Gastrocnemius medialis (tissue), 4 donors: ENCODE results near the gene SLC5A11. TPM values are rescaled to one million over a fixed set of nuclear protein-coding genes. Genes with fewer than 3 reads are reported as not detected.
"Not testable (repeated sequence)": the region's sequence is repeated elsewhere in the genome, so short reads cannot be mapped to it uniquely, and the experiment has no call there.

Source experiments
- ATAC-seq, 2 donors: fragments of 150-250 bp; one replicate each; pipeline ENCODE4 v1.9.1; 2016
- DNase-seq, 2 donors: peaks; one replicate each; pipeline ENCODE4 v3.0.0-alpha.2; 2019
- H3K27ac ChIP-seq, 4 donors: fragments of 200-600 bp; sonication (generic); 1 replicate in 1 of 4; 2 replicates in 3 of 4; pipeline ENCODE4 v1.5.1; 2016 to 2018; ENCODE audit warnings: mild to moderate bottlenecking in 2 of 4, moderate library complexity in 1 of 4
- H3K27me3 ChIP-seq, 3 donors: fragments of 200-600 bp; sonication (generic) in 2 of 3; 1 replicate in 1 of 3; 2 replicates in 2 of 3; pipeline versions ENCODE4 v1.5.1 to v1.6.0; 2016 to 2019; ENCODE audit warnings: mild to moderate bottlenecking in 1 of 3, moderate library complexity in 1 of 3
- H3K36me3 ChIP-seq, 2 donors: fragments of 200-600 bp; sonication (generic) in 1 of 2; one replicate each; pipeline ENCODE4 v1.5.1; 2017 to 2018
- H3K4me1 ChIP-seq, 2 donors: fragments of 200-600 bp; sonication (generic) in 1 of 2; one replicate each; pipeline ENCODE4 v1.5.1; 2016 to 2017; ENCODE audit warnings: mild to moderate bottlenecking in 2 of 2
- H3K4me3 ChIP-seq, 4 donors: fragments of 200-600 bp; sonication (generic) in 3 of 4; 1 replicate in 1 of 4; 2 replicates in 3 of 4; pipeline ENCODE4 v1.5.1; 2016 to 2019; ENCODE audit warnings: mild to moderate bottlenecking in 2 of 4
- H3K9me3 ChIP-seq, 3 donors: fragments of 200-600 bp; sonication (generic) in 2 of 3; 1 replicate in 1 of 3; 2 replicates in 2 of 3; pipeline ENCODE4 v1.5.1; 2016 to 2019
- POLR2A ChIP-seq, 2 donors: fragments of 450-650 bp; IDR thresholded peaks; one replicate each; pipeline ENCODE4 v1.6.1; 2017; ENCODE audit warnings: antibody characterized with exemption in 2 of 2, mild to moderate bottlenecking in 2 of 2, moderate library complexity in 2 of 2
- in situ Hi-C, 4 donors: fragments of 200-750 bp; cut with MboI; loops; one replicate each; pipeline versions ENCODE4 v1.15.0 to v1.8.0; 2017; ENCODE audit warnings: low sequenced_read_pairs in 4 of 4
- intact Hi-C: fragments of 100-400 bp; cut with DNase I; formaldehyde crosslinking; loops from one replicate; pipeline ENCODE4 v1.15.1; 2023; ENCODE audit warnings: low total_unique reads
- total RNA-seq, 4 donors: library from RNA; depleted of rRNA; stranded (reverse); fragments of >200 nt; gene quantifications; one replicate each; pipeline versions ENCODE4 v1.1.0 to v1.2.3, GENCODE V29; 2016
- TF ChIP-seq, protein P1 (sequence below), 5 experiments: fragments of 450-650 bp in 3 of 5; fragments of 200-600 bp in 2 of 5; sonication (generic) in 2 of 5; IDR thresholded peaks in 4 of 5; conservative IDR thresholded peaks in 1 of 5; 1 replicate in 4 of 5; 2 replicates in 1 of 5; pipeline ENCODE4 v1.5.1; 2016 to 2019; ENCODE audit warnings: antibody characterized with exemption in 5 of 5, mild to moderate bottlenecking in 3 of 5, moderate library complexity in 3 of 5

Gene SLC5A11
- total RNA-seq, 4 donors from 2014 or later: 0.20 to 0.66 TPM; not detected in 2

DNA sequence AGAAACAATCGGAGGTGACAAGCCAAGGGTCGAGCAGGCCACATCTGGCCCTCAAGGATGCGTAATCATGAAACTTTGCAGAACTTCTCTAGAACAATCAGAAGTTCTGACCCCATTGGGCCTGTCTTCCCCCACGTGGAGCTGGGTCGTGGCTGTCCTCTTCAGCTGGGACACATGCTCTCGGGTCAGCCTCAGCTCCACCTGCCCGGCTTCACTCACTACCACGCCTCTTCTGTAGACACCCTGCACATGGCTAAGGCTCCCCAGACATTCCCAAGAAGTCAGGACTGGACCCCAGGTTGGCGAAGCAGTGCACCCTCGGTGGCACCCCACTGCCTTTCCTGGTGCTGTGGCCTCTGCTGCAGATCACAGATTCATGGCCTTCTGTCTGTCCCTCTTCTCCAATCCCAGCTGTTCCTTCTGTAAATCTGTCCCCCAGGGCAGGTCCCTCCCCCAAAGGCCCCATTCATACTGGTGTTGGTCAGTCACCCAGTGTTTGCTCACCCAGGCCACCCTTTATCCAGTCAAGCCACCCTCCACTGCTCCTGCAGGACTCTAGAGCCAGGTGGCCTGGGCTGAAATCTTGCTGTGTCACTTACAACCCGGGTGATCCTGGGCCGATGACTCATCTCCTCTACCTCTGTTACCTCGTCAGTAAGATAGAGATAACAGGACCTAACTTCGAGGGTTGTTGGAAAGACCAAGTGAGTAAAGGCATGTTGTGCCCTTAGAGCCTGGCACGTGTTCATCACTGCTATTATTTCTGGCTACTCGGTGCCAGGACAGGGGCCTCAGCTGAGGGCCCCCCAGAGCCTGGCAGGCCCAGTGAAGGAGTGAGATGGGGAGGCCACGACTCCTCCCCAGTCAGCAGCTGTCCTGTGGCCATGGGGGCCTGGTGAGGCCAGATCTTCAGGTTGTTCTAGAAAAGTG lies 1.4 kb upstream of the SLC5A11 start:
- TF ChIP-seq, protein P1, sequence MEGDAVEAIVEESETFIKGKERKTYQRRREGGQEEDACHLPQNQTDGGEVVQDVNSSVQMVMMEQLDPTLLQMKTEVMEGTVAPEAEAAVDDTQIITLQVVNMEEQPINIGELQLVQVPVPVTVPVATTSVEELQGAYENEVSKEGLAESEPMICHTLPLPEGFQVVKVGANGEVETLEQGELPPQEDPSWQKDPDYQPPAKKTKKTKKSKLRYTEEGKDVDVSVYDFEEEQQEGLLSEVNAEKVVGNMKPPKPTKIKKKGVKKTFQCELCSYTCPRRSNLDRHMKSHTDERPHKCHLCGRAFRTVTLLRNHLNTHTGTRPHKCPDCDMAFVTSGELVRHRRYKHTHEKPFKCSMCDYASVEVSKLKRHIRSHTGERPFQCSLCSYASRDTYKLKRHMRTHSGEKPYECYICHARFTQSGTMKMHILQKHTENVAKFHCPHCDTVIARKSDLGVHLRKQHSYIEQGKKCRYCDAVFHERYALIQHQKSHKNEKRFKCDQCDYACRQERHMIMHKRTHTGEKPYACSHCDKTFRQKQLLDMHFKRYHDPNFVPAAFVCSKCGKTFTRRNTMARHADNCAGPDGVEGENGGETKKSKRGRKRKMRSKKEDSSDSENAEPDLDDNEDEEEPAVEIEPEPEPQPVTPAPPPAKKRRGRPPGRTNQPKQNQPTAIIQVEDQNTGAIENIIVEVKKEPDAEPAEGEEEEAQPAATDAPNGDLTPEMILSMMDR (IDR thresholded peaks at IDR 0.05 in 4 of 5, conservative IDR thresholded peaks at IDR 0.05 in 1 of 5): no peak
- TF ChIP-seq POLR2A (IDR thresholded peaks at IDR 0.05): no peak
- Histone ChIP-seq H3K9me3 (no peaks in the 10 kb centered on the region), H3K4me3 (no peak overlapping the region), H3K4me1 (no peaks in the 10 kb centered on the region), H3K27me3 (no peaks in the 10 kb centered on the region), H3K36me3 (no peaks in the 10 kb centered on the region), H3K27ac (no peak overlapping the region)
- DNase-seq (no peak), ATAC-seq (no peak)
- in situ Hi-C loops (no loop called here), intact Hi-C loops (no loop called here)

DNA sequence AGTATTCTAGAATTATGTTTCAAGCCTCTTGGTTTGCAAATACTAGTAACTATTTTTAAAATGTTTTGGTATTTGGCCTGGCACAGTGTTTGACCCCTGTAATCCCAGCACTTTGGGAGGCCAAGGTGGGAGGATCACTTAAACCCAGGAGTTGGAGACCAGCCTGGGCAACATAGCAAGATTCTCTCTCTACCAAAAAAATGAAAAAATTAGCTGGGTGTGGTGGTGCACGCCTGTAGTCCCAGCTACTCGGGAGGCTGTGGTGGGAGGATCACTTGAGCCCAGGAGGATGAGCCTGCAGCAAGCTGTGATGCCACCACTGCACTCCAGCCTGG lies 765 bp upstream of the SLC5A11 start:
- H3K27me3 ChIP-seq, H3K36me3 ChIP-seq, ATAC-seq, H3K9me3 ChIP-seq, in situ Hi-C loops, intact Hi-C loops, H3K27ac ChIP-seq, H3K4me1 ChIP-seq, DNase-seq, H3K4me3 ChIP-seq: not testable (repeated sequence)

DNA sequence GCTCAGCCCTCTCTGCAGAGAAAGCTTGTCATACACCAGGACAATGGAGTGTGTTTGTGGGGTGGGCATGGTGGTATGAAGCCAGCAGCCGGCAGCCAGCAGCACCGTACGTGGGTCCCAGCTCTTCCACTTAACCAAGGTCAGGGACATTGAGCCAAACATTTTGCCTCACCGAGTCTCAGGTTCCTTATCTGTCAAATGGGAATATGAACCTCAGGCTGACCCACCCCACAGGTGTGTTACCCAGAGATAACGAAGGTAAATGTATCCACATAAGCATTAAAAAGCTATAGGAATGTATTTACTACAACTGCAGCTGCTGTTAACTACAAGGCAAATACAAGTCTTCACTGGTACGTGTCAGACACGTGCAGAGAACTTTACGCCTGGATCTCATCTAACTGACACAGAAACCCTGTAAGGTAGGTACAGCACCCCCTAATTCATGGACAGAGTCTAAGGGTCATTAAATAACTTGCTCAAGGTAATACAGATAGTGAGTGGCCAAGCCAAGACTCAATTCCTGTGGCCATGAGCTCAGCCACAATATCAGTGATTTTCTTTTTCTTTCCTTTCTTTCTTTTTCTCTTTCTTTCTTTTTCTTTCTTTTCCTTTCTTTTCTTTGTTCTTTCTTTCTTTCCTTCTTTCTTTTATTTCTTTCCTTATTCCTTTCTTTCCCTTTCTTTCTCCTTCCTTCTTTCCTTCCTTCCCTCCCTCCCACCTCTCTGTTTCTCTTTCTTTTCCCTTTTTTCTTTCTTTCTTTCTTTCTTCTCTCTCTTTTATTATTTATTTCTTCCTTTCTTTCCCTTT lies 990 bp downstream of the SLC5A11 start:
- no peak for DNase-seq
- no peak overlapping the region for H3K27ac ChIP-seq
- ATAC-seq: no peak
- TF ChIP-seq, protein P1 (IDR thresholded peaks at IDR 0.05 in 4 of 5, conservative IDR thresholded peaks at IDR 0.05 in 1 of 5): no peak
- TF ChIP-seq POLR2A (IDR thresholded peaks at IDR 0.05): no peak
- no peaks in the 10 kb centered on the region for H3K36me3 ChIP-seq
- H3K27me3 ChIP-seq: no peaks in the 10 kb centered on the region
- no peaks in the 10 kb centered on the region for H3K4me1 ChIP-seq
- H3K9me3 ChIP-seq: no peaks in the 10 kb centered on the region
- intact Hi-C loops (no loop called here), in situ Hi-C loops (no loop called here)
- no peak overlapping the region for H3K4me3 ChIP-seq

DNA sequence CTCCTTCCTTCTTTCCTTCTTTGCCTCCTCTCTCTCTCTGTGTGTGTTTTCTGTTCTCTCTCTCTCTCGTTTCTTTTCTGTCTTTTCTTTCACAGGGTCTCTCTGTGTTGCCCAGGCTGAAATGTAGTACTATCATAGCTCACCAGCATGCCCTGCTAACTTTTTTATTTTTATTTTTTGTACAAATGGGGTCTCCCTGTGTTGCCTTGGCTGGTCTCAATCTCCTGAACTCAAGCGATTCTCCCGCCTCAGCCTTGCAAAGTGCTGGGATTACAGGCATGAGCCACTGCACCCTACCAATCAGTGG lies 1.5 kb downstream of the SLC5A11 start:
- in situ Hi-C loops: no loop called here

DNA sequence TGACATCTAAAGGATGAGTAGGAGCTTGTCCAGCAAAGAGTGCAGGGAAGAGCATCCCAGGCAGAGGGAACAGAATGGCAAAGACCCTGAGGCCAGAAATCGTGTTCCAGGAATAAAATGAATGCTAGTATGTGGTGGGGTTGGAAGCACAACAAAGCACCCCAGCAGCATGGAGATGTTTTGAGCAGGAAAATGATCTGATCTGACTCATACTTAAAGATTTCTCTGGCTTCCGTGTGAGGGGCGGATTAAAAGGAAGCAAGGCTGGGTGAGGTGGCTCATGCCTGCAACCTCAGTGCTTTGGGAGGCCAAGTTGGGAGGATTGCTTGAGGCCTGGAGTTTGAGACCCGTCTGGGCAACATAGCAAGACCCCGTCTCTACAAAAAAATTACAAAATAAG lies 2.3 kb downstream of the SLC5A11 start:
- Histone ChIP-seq H3K36me3 (no peaks in the 10 kb centered on the region), H3K9me3 (no peaks in the 10 kb centered on the region), H3K27me3 (no peaks in the 10 kb centered on the region), H3K4me1 (no peaks in the 10 kb centered on the region), H3K27ac (no peak overlapping the region), H3K4me3 (no peak overlapping the region)
- intact Hi-C loops (no loop called here), in situ Hi-C loops (no loop called here)
- DNase-seq (no peak), ATAC-seq (no peak)
- TF ChIP-seq POLR2A (IDR thresholded peaks at IDR 0.05): no peak
- TF ChIP-seq, protein P1 (IDR thresholded peaks at IDR 0.05 in 4 of 5, conservative IDR thresholded peaks at IDR 0.05 in 1 of 5): no peak

More for the DNA sequence above, 1.5 kb downstream of the SLC5A11 start:
- no peaks in the 10 kb centered on the region for H3K9me3 ChIP-seq
- no peaks in the 10 kb centered on the region for H3K4me1 ChIP-seq
- no peaks in the 10 kb centered on the region for H3K36me3 ChIP-seq
- TF ChIP-seq, protein P1 (IDR thresholded peaks at IDR 0.05 in 4 of 5, conservative IDR thresholded peaks at IDR 0.05 in 1 of 5): no peak
- TF ChIP-seq POLR2A (IDR thresholded peaks at IDR 0.05): no peak
- no peak overlapping the region for H3K27ac ChIP-seq
- no peak overlapping the region for H3K4me3 ChIP-seq
- ATAC-seq (no peak), DNase-seq (no peak)
- intact Hi-C loops: no loop called here
- H3K27me3 ChIP-seq: no peaks in the 10 kb centered on the region
